NCI-H1048 (cell line): ENCODE results near the gene UBN2.
"Not testable (repeated sequence)": the region's sequence is repeated elsewhere in the genome, so short reads cannot be mapped to it uniquely, and the experiment has no call there.

ENCODE experiments used
- DNase-seq: peaks from one replicate; lab custom pipeline; 2025; lab: John Stamatoyannopoulos, UW

UBN2 gene

GRCh38 chr7:139230774-139231512 lies at the start of gene UBN2:
Gene UBN2 (plus strand): TSS chr7:139231237. CDS start chr7:139231485, 248 bp downstream.
- peak; percentile 82 for DNase-seq

GRCh38 chr7:139181404-139181803 lies 49.6 kb upstream of the UBN2 start:
- DNase-seq: no peak

GRCh38 chr7:139182363-139182762 lies 48.7 kb upstream of the UBN2 start:
- DNase-seq: no peak

GRCh38 chr7:139183251-139183650 lies 47.8 kb upstream of the UBN2 start:
- DNase-seq: no peak

- DNase-seq: no peak
Observed at GRCh38 chr7:139183878-139184338, 47.1 kb upstream of the UBN2 start.

- no peak for DNase-seq
Observed at GRCh38 chr7:139186146-139186545, 44.9 kb upstream of the UBN2 start.

- no peak for DNase-seq
Observed at GRCh38 chr7:139189357-139189756, 41.7 kb upstream of the UBN2 start.

- DNase-seq: no peak
Observed at GRCh38 chr7:139192014-139192706, 38.9 kb upstream of the UBN2 start.

GRCh38 chr7:139200382-139200781 lies 30.7 kb upstream of the UBN2 start:
- no peak for DNase-seq

- no peak for DNase-seq
Observed at GRCh38 chr7:139203992-139204391, 27.0 kb upstream of the UBN2 start.

- DNase-seq: no peak
Observed at GRCh38 chr7:139205843-139206242, 25.2 kb upstream of the UBN2 start.

- no peak for DNase-seq
Observed at GRCh38 chr7:139212133-139212532, 18.9 kb upstream of the UBN2 start.

GRCh38 chr7:139213489-139213888 lies 17.5 kb upstream of the UBN2 start:
- not testable (repeated sequence) for DNase-seq

GRCh38 chr7:139218173-139218572 lies 12.9 kb upstream of the UBN2 start:
- no peak for DNase-seq

- no peak for DNase-seq
Observed at GRCh38 chr7:139224219-139224618, 6.8 kb upstream of the UBN2 start.

- not testable (repeated sequence) for DNase-seq
Observed at GRCh38 chr7:139224836-139225235, 6.2 kb upstream of the UBN2 start.

GRCh38 chr7:139225286-139226157 lies 5.5 kb upstream of the UBN2 start:
- not testable (repeated sequence) for DNase-seq

GRCh38 chr7:139226158-139226515 lies 4.9 kb upstream of the UBN2 start:
- not testable (repeated sequence) for DNase-seq

- not testable (repeated sequence) for DNase-seq
Observed at GRCh38 chr7:139226988-139227488, 4.0 kb upstream of the UBN2 start.

- no peak for DNase-seq
Observed at GRCh38 chr7:139230023-139230422, 1.0 kb upstream of the UBN2 start.

- no peak for DNase-seq
Observed at GRCh38 chr7:139230484-139230773, 608 bp upstream of the UBN2 start.
